ENCODE measurements around the gene COL4A2.

GRCh38 chr13:110436276-110436675 is 129.2 kb downstream of the COL4A2 start:
- TF ChIP-seq GATA3 (IDR thresholded peaks at IDR 0.05; ENCODE audit: low read depth, low read length) (no peak), GATA2 (IDR thresholded peaks at IDR 0.05; ENCODE audit: low read depth, low read length) (no peak)

Data from SH-SY5Y (cell line).